ENCODE results near the gene UBE2U.

The UBE2U gene

GRCh38 chr1:64315402-64315801 is 112.0 kb downstream of the UBE2U start:
- Histone ChIP-seq H3K9me3 (ENCODE audit: control insufficient read depth, low read length) (no peaks in the 10 kb centered on the region), H3K27ac (ENCODE audit: low read depth, low read length, severe bottlenecking) (no peak overlapping the region), H3K4me1 (ENCODE audit: control insufficient read depth, insufficient read depth, low read length, poor library complexity, severe bottlenecking) (no peaks in the 10 kb centered on the region), H3K4me3 (ENCODE audit: extremely low read depth, insufficient read depth, low read length, poor library complexity, severe bottlenecking) (no peak overlapping the region), H3K36me3 (ENCODE audit: control insufficient read depth, insufficient read depth, low read length) (no peaks in the 10 kb centered on the region)
- 89 to 91% methylated on average over 4 of the region's 5 CpGs for WGBS, 2 experiments (ENCODE audit: insufficient coverage in 2 of 2)
